GM04504 (cell line): ENCODE results near the gene DHRS4L2.
"Not testable (repeated sequence)": the region's sequence is repeated elsewhere in the genome, so short reads cannot be mapped to it uniquely, and the experiment has no call there.

Experiments
- DNase-seq: peaks from one replicate; pipeline ENCODE4 v3.0.0-alpha.2; 2012; ENCODE audit warnings: low read depth

Gene DHRS4L2

GRCh38 chr14:23988607-23989363 is at the start of gene DHRS4L2:
TSS of gene DHRS4L2 (plus strand) at chr14:23988929. CDS start at chr14:23988948, 19 bp downstream.
- not testable (repeated sequence) for DNase-seq

- DNase-seq: no peak
Observed at GRCh38 chr14:23939607-23940326, 49.0 kb upstream of the DHRS4L2 start.

GRCh38 chr14:23941230-23941629 is 47.5 kb upstream of the DHRS4L2 start:
- no peak for DNase-seq

GRCh38 chr14:23941669-23942068 is 47.1 kb upstream of the DHRS4L2 start:
- no peak for DNase-seq

- DNase-seq: no peak
Observed at GRCh38 chr14:23942587-23942986, 46.1 kb upstream of the DHRS4L2 start.

DNA sequence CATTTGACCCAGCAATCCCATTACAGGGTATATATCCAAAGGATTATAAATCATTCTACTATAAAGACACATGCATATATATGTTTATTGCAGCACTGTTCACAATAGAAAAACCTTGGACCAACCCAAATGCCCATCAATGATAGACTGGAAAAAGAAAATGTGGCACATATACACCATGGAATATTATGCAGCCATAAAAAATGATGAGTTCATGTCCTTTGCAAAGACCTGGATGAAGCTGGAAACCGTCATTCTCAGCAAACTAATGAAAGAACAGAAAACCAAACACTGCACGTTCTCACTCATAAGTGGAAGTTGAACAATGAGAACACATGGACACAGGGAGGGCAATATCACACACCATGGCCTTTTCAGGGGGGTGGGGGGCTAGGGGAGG is 39.7 kb upstream of the DHRS4L2 start:
- DNase-seq: not testable (repeated sequence)

DNA sequence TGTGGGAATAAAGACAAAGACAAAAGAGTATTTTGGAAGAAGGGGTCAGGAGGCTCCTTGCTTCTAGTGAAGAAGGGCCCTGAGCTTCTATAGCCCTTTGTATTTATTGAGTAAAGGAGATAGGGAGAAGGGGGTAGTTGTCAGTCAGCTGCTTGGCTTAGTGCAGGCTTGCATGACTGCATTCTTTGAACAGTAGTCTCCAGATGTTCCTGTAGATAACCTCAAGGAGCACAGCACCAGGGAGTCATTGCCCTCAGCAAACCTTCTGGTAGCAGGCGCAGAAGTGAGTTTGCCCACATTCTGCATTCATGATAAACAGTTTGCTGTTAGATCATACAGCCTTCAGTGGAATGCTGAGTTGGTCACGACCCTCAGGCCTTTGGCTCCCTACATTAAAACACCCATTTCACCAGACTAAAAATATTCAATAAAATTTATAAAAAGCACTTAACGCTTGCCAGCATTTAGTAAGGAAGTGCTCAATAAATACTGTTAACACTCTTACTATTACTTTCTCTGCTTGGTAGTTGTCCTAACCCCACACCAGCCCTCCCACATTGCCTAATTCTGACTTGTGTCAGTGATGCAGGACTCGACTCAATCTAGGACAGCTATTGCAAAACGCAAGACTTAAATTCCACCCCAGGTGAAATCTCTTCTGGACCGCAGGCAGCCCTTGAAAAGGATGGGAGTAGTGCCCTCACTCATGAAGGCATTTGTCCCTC is 38.2 kb upstream of the DHRS4L2 start:
- no peak for DNase-seq

DNA sequence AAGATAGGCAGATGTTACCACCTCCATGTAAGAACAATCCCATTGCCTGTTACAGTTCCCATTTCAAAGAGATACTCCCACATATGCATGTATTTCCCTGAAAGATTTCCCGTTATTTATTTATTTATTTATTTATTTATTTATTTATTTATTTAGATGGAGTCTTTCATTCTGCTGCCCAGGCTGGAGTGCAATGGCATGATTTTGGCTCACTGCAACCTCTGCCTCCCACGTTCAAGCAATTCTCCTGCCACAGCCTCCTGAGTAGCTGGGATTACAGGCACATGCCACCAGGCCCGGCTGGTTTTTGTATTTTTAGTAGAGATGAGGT is 37.6 kb upstream of the DHRS4L2 start:
- DNase-seq: not testable (repeated sequence)

DNA sequence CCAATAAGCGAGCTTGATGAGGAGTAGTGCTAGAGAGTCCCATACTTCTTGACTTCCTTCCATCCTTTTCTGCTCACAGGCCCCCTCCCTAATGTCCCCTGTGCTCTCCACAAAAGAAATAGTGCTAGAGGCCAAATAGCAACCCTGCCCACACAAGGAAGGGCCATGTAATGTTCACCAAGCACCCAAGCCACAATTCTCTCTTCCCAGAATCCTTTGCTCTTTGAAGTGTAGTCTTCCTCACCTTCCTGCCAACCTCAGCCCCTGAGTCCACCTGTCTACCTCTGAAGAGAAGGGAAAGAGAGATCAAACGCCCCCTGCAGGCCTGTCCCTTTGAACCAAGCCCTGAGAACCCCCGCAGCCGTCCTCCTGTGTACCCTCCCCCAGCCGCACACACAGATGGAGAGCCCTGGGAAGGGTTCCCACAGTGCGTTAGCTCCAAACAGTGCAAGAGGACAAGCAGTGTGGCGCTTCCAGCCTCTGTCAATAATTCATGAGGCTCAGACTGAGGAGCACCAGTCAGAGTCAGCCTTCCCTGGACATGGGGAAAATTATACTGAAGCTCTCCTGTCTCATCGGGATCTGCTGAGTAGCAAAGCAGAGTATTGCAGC is 37.0 kb upstream of the DHRS4L2 start:
- DNase-seq: no peak

DNA sequence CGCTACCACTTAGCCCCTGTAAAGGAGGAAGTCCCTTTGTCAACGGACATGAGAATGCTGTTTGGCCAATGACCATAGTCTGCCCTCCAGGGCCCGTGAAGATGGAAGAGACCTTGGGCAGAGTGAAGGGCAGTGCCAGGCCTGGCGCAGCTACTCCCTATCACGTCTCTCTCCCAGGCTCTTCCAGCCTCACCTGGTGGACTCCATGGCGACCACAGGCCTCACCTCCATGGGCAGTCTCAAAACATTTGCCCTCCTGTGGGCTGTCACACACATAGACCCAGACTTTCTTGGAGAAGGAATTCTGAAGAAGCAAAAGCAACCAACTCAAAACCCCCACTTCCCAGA is 35.6 kb upstream of the DHRS4L2 start:
- not testable (repeated sequence) for DNase-seq

- peak; percentile 66 for DNase-seq
Observed at GRCh38 chr14:23953464-23954278, 35.1 kb upstream of the DHRS4L2 start, which contains the start of gene DHRS4. TSS of gene DHRS4 (plus strand) at chr14:23953770. CDS start at chr14:23953789, 19 bp downstream.

- DNase-seq: not testable (repeated sequence)
Observed at GRCh38 chr14:23954279-23954614, 34.5 kb upstream of the DHRS4L2 start.

GRCh38 chr14:23954965-23955364 is 33.8 kb upstream of the DHRS4L2 start:
- not testable (repeated sequence) for DNase-seq

- not testable (repeated sequence) for DNase-seq
Observed at GRCh38 chr14:23955811-23956210, 32.9 kb upstream of the DHRS4L2 start.

GRCh38 chr14:23957913-23958569 is 30.7 kb upstream of the DHRS4L2 start:
- DNase-seq: not testable (repeated sequence)

DNA sequence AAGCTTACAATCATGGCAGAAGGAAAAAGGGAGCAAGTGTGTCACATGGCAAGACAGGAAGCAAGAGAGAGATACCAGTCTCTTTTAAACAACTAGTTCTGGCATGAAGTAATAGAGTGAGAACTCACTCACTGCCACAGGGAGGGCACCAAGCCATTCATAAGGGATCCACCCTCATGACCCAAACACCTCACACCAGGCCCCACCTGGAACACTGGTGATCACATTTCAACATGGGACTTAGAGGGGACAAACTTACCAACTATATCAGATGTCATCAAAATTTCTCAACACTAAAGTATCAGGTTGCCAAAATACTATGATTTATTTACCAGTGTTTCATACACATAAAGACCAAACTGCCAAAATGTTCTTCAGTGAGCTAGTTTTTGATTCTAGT is 27.8 kb upstream of the DHRS4L2 start:
- DNase-seq: not testable (repeated sequence)

DNA sequence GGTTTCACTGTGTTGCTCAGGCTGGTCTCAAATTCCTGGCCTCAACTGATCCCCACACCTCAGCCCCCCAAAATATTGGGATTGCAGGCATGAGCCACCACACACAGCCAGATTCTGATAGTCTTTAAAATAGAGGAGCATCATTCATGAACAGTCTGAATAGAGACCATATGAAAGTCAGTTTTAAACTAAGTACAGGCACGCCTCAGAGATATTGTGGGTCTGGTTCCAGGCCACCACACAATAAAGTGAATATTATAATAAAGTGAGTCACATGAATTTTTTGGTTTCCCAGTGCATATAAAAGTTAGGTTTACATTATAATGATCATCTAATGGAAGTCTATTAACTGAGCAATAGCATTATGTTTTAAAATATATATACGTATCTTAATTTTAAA is 27.0 kb upstream of the DHRS4L2 start:
- DNase-seq: not testable (repeated sequence)

- DNase-seq: not testable (repeated sequence)
Observed at GRCh38 chr14:23969130-23969480, 19.6 kb upstream of the DHRS4L2 start.

- DNase-seq: not testable (repeated sequence)
Observed at GRCh38 chr14:23969481-23970282, 19.0 kb upstream of the DHRS4L2 start.

GRCh38 chr14:23970283-23970659 is 18.5 kb upstream of the DHRS4L2 start:
- DNase-seq: not testable (repeated sequence)
